22Rv1 (cell line): ENCODE measurements around the gene BEX3.

Source experiments
- H3K27ac ChIP-seq: fragments of 450-650 bp; 2 replicates; pipeline ENCODE4 v1.5.1; 2017
- ZFX ChIP-seq: fragments of 450-650 bp; IDR thresholded peaks from 2 replicates; pipeline ENCODE4 v1.6.1; 2017; ENCODE audit warnings: antibody characterized with exemption, borderline replicate concordance
- TF ChIP-seq, protein P1 (sequence below): fragments of 450-650 bp; IDR thresholded peaks from 2 replicates; pipeline ENCODE4 v1.5.1; 2017; ENCODE audit warnings: mild to moderate bottlenecking

BEX3 gene

DNA sequence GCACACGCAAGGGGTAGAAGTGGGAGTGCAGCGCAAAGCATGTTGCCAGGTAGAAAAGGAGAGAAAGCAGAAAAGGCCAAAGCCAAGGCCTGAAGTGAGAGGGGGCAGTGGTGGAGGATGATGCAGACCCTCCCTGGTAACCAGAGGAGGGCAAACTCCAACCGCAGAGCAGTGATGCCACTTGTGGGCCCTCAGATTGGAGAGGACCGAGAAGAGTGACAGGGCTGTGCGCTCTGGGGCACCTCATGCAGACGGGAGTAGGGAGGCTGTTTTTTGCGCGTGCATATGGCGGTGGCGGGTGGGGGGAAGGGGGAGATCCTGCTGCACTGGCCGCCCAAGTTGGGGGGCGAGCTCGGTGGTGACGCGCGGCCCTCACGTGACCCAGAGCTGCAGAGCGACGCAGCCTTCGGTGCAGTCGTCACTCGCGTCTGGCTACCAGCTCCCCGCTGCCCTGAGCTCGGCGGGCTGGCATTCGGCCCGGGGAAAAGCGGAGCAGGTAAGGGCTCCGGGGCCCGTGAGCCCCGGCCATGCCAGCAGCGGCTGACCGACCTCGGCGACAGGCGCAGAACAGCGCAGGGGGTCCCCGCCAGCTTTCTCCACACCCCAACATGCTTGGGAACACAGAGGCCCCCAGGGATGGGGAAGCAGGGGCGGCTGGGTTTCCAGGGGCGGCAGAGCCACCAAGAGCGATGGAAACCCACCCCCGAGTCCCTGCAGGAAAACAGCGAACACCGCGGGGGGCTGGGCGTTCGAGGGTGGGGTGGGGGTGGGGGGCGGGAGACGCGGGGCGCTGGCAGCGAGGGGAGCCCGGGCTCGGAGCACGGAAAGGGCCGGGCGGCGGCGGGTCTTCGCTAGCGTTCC is at the start of gene BEX3:
Gene BEX3, plus strand, starts transcription at position 421 of the 861 bp plus-strand sequence. CDS start 984 bp downstream, outside the sequence.
- TF ChIP-seq ZFX = no peak
- TF ChIP-seq, protein P1, sequence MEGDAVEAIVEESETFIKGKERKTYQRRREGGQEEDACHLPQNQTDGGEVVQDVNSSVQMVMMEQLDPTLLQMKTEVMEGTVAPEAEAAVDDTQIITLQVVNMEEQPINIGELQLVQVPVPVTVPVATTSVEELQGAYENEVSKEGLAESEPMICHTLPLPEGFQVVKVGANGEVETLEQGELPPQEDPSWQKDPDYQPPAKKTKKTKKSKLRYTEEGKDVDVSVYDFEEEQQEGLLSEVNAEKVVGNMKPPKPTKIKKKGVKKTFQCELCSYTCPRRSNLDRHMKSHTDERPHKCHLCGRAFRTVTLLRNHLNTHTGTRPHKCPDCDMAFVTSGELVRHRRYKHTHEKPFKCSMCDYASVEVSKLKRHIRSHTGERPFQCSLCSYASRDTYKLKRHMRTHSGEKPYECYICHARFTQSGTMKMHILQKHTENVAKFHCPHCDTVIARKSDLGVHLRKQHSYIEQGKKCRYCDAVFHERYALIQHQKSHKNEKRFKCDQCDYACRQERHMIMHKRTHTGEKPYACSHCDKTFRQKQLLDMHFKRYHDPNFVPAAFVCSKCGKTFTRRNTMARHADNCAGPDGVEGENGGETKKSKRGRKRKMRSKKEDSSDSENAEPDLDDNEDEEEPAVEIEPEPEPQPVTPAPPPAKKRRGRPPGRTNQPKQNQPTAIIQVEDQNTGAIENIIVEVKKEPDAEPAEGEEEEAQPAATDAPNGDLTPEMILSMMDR = no peak
- H3K27ac ChIP-seq = peak within 1 kb of the TSS; percentile 40; the same call in 1 of the 2 replicates

GRCh38 chrX:103329991-103330390 is 46.3 kb upstream of the BEX3 start, which contains the start of gene TCEAL7:
Gene TCEAL7 (plus strand): TSS chrX:103330239. CDS start chrX:103331404, 1,165 bp downstream.
- H3K27ac ChIP-seq = no peak within 1 kb of the TSS
- TF ChIP-seq, protein P1 = no peak
- TF ChIP-seq ZFX = no peak

- TF ChIP-seq ZFX = no peak
- TF ChIP-seq, protein P1 = no peak
- no peak overlapping the region for H3K27ac ChIP-seq
Observed at GRCh38 chrX:103330681-103331288, 45.6 kb upstream of the BEX3 start.

- no peak overlapping the region for H3K27ac ChIP-seq
- TF ChIP-seq, protein P1 = no peak
- TF ChIP-seq ZFX = no peak
Observed at GRCh38 chrX:103338663-103339062, 37.7 kb upstream of the BEX3 start.

- no peak overlapping the region for H3K27ac ChIP-seq
- TF ChIP-seq ZFX = no peak
- TF ChIP-seq, protein P1 = peak; percentile 56
Observed at GRCh38 chrX:103343105-103343504, 33.2 kb upstream of the BEX3 start.

GRCh38 chrX:103344606-103345005 is 31.7 kb upstream of the BEX3 start:
- H3K27ac ChIP-seq = no peak overlapping the region
- TF ChIP-seq ZFX = no peak
- TF ChIP-seq, protein P1 = no peak
